NCI-H2081 treated with DMSO at 0.1 percent for 48 hours (cell line): ENCODE data around the gene STK11.

Experiments used
- DNase-seq: peaks from one replicate; lab custom pipeline; 2025; lab: John Stamatoyannopoulos, UW

The STK11 gene

GRCh38 chr19:1226522-1227303 lies 21.1 kb downstream of the STK11 start:
- DNase-seq, result no peak

GRCh38 chr19:1227304-1228054 lies 21.9 kb downstream of the STK11 start:
- no peak for DNase-seq

- no peak for DNase-seq
Observed at GRCh38 chr19:1228161-1228957, 22.8 kb downstream of the STK11 start.

GRCh38 chr19:1229056-1229923 lies 23.7 kb downstream of the STK11 start:
- no peak for DNase-seq

- no peak for DNase-seq
Observed at GRCh38 chr19:1229924-1230782, 24.6 kb downstream of the STK11 start.

GRCh38 chr19:1230783-1231489 lies 25.4 kb downstream of the STK11 start:
- DNase-seq, result no peak

GRCh38 chr19:1231729-1232637 lies 26.4 kb downstream of the STK11 start:
- DNase-seq, result no peak

- DNase-seq, result no peak
Observed at GRCh38 chr19:1232652-1233072, 27.1 kb downstream of the STK11 start.

GRCh38 chr19:1233115-1233667 lies 27.6 kb downstream of the STK11 start:
- no peak for DNase-seq

GRCh38 chr19:1234051-1234954 lies 28.7 kb downstream of the STK11 start:
- DNase-seq, result no peak

- no peak for DNase-seq
Observed at GRCh38 chr19:1234955-1235380, 29.4 kb downstream of the STK11 start.

GRCh38 chr19:1235625-1236538 lies 30.3 kb downstream of the STK11 start:
- DNase-seq, result no peak

- DNase-seq, result no peak
Observed at GRCh38 chr19:1236576-1236975, 31.0 kb downstream of the STK11 start.

GRCh38 chr19:1237027-1237659 lies 31.6 kb downstream of the STK11 start:
- no peak for DNase-seq

GRCh38 chr19:1237754-1238368 lies 32.3 kb downstream of the STK11 start, which contains the start of gene CBARP:
CBARP (minus strand) TSS chr19:1238005; CDS start chr19:1236100, 1,905 bp downstream.
- DNase-seq, result no peak
